ENCODE data around the gene GNA12. TPM values are rescaled to one million over a fixed set of nuclear protein-coding genes. Genes with fewer than 3 reads are reported as not detected.

GNA12 gene
- total RNA-seq, 1 donor from 2014 or later: 67.2 TPM

- Mint-ChIP-seq H3K27me3 (ENCODE audit: low read depth, unreplicated experiment) (no peaks in the 10 kb centered on the region), H3K27ac (ENCODE audit: unreplicated experiment) (no peak overlapping the region), H3K36me3 (ENCODE audit: low read depth, unreplicated experiment) (peaks cover 36% of the 10 kb centered on the region), H3K9me3 (ENCODE audit: unreplicated experiment) (peaks cover 2% of the 10 kb centered on the region), H3K4me1 (ENCODE audit: low read depth, unreplicated experiment) (peaks cover 4% of the 10 kb centered on the region), H3K4me3 (ENCODE audit: unreplicated experiment) (no peak overlapping the region)
- H2AFZ ChIP-seq (ENCODE audit: low read depth, low read length): no peak overlapping the region
- H3K4me3 ChIP-seq (ENCODE audit: insufficient read depth, low read depth, low read length): no peak overlapping the region
- TF ChIP-seq EZH2 (IDR thresholded peaks at IDR 0.05; ENCODE audit: insufficient read depth, low read length) (no peak), CTCF (IDR thresholded peaks at IDR 0.05; ENCODE audit: insufficient read depth, low read depth, low read length) (no peak)
- H3K36me3 ChIP-seq (ENCODE audit: insufficient read depth, low read length): peaks cover 2% of the 10 kb centered on the region
- H3K9me3 ChIP-seq (ENCODE audit: insufficient read depth, low read depth, low read length): no peaks in the 10 kb centered on the region
- no peak overlapping the region for H3K4me2 ChIP-seq (ENCODE audit: low read length)
- no peak overlapping the region for H3K9ac ChIP-seq (ENCODE audit: low read length)
- H3K4me1 ChIP-seq (ENCODE audit: insufficient read depth, low read length): peaks cover 6% of the 10 kb centered on the region
- H3K79me2 ChIP-seq (ENCODE audit: insufficient read depth, low read length): peaks cover 37% of the 10 kb centered on the region
- FAIRE-seq: no peak
- no peak for DNase-seq (ENCODE audit: low read depth)
- no peaks in the 10 kb centered on the region for H3K27me3 ChIP-seq (ENCODE audit: insufficient read depth, low read length)
- no peak overlapping the region for H3K27ac ChIP-seq (ENCODE audit: low read depth, low read length)
- peaks cover 41% of the 10 kb centered on the region for H4K20me1 ChIP-seq (ENCODE audit: insufficient read depth, low read length)
Measured at GRCh38 chr7:2734084-2734686, 109.9 kb downstream of the GNA12 start.

GRCh38 chr7:2732959-2733584 is 111.0 kb downstream of the GNA12 start:
- Mint-ChIP-seq H3K4me1 (ENCODE audit: low read depth, unreplicated experiment) (peaks cover 4% of the 10 kb centered on the region), H3K27ac (ENCODE audit: unreplicated experiment) (no peak overlapping the region), H3K27me3 (ENCODE audit: low read depth, unreplicated experiment) (no peaks in the 10 kb centered on the region), H3K36me3 (ENCODE audit: low read depth, unreplicated experiment) (peaks cover 36% of the 10 kb centered on the region), H3K9me3 (ENCODE audit: unreplicated experiment) (peaks cover 2% of the 10 kb centered on the region), H3K4me3 (ENCODE audit: unreplicated experiment) (no peak overlapping the region)
- Histone ChIP-seq H3K4me3 (ENCODE audit: insufficient read depth, low read depth, low read length) (no peak overlapping the region), H3K79me2 (ENCODE audit: insufficient read depth, low read length) (peaks cover 36% of the 10 kb centered on the region), H3K4me1 (ENCODE audit: insufficient read depth, low read length) (peaks cover 15% of the 10 kb centered on the region), H4K20me1 (ENCODE audit: insufficient read depth, low read length) (peaks cover 43% of the 10 kb centered on the region), H3K9me3 (ENCODE audit: insufficient read depth, low read depth, low read length) (no peaks in the 10 kb centered on the region), H3K27me3 (ENCODE audit: insufficient read depth, low read length) (no peaks in the 10 kb centered on the region), H2AFZ (ENCODE audit: low read depth, low read length) (no peak overlapping the region), H3K9ac (ENCODE audit: low read length) (no peak overlapping the region), H3K27ac (ENCODE audit: low read depth, low read length) (peak overlapping the region; percentile 7), H3K36me3 (ENCODE audit: insufficient read depth, low read length) (peaks cover 2% of the 10 kb centered on the region), H3K4me2 (ENCODE audit: low read length) (peak overlapping the region; percentile 14)
- FAIRE-seq (no peak), DNase-seq (ENCODE audit: low read depth) (peak; percentile 65)
- TF ChIP-seq CTCF (IDR thresholded peaks at IDR 0.05; ENCODE audit: insufficient read depth, low read depth, low read length) (no peak), EZH2 (IDR thresholded peaks at IDR 0.05; ENCODE audit: insufficient read depth, low read length) (no peak)

GRCh38 chr7:2732388-2732787 is 111.7 kb downstream of the GNA12 start:
- Mint-ChIP-seq H3K27me3 (ENCODE audit: low read depth, unreplicated experiment) (no peaks in the 10 kb centered on the region), H3K9me3 (ENCODE audit: unreplicated experiment) (peaks cover 2% of the 10 kb centered on the region), H3K36me3 (ENCODE audit: low read depth, unreplicated experiment) (peaks cover 36% of the 10 kb centered on the region), H3K27ac (ENCODE audit: unreplicated experiment) (no peak overlapping the region), H3K4me3 (ENCODE audit: unreplicated experiment) (no peak overlapping the region), H3K4me1 (ENCODE audit: low read depth, unreplicated experiment) (peaks cover 4% of the 10 kb centered on the region)
- Histone ChIP-seq H3K27ac (ENCODE audit: low read depth, low read length) (no peak overlapping the region), H3K79me2 (ENCODE audit: insufficient read depth, low read length) (peaks cover 36% of the 10 kb centered on the region), H3K9ac (ENCODE audit: low read length) (no peak overlapping the region), H3K27me3 (ENCODE audit: insufficient read depth, low read length) (no peaks in the 10 kb centered on the region), H3K36me3 (ENCODE audit: insufficient read depth, low read length) (peaks cover 2% of the 10 kb centered on the region), H2AFZ (ENCODE audit: low read depth, low read length) (no peak overlapping the region), H4K20me1 (ENCODE audit: insufficient read depth, low read length) (peaks cover 43% of the 10 kb centered on the region), H3K4me3 (ENCODE audit: insufficient read depth, low read depth, low read length) (no peak overlapping the region), H3K4me1 (ENCODE audit: insufficient read depth, low read length) (peaks cover 15% of the 10 kb centered on the region), H3K4me2 (ENCODE audit: low read length) (no peak overlapping the region), H3K9me3 (ENCODE audit: insufficient read depth, low read depth, low read length) (no peaks in the 10 kb centered on the region)
- FAIRE-seq (no peak), DNase-seq (ENCODE audit: low read depth) (no peak)
- TF ChIP-seq EZH2 (IDR thresholded peaks at IDR 0.05; ENCODE audit: insufficient read depth, low read length) (no peak), CTCF (IDR thresholded peaks at IDR 0.05; ENCODE audit: insufficient read depth, low read depth, low read length) (no peak)
